Psoas muscle (tissue), 8 donors: ENCODE measurements around the gene PLCXD1. TPM values are rescaled to one million over a fixed set of nuclear protein-coding genes. Genes with fewer than 3 reads are reported as not detected.
A peak's percentile ranks its signal among the peaks of the same experiment; 100 is the strongest.

Experiments
- ATAC-seq, 4 donors: fragments of 200-7000 bp; cut with Tn5 transposase; one replicate each; pipeline ENCODE4 v1.9.1; 2020; ENCODE audit warnings: moderate library complexity in 3 of 4, mild to moderate bottlenecking in 2 of 4
- DNase-seq, 2 donors: peaks; one replicate each; pipeline ENCODE4 v3.0.0-alpha.2; 2020
- H3K27ac ChIP-seq: fragments of 200-600 bp; one replicate; pipeline ENCODE4 v1.8.0; 2022
- H3K27me3 ChIP-seq, 3 donors: fragments of 200-600 bp in 1 of 3; one replicate each; pipeline versions ENCODE4 v1.6.1 to v1.8.0; 2013 to 2022; ENCODE audit warnings: low read length in 2 of 3, mild to moderate bottlenecking in 2 of 3, moderate library complexity in 1 of 3; ENCODE audit not compliant: insufficient read depth in 3 of 3
- H3K36me3 ChIP-seq, 2 donors: fragments of 200-600 bp in 1 of 2; one replicate each; pipeline versions ENCODE4 v1.6.1 to v1.8.0; 2013 to 2022; ENCODE audit warnings: low read depth in 1 of 2, mild to moderate bottlenecking in 1 of 2, moderate library complexity in 1 of 2; ENCODE audit not compliant: insufficient read depth in 1 of 2
- H3K4me1 ChIP-seq: fragments of 200-600 bp; one replicate; pipeline ENCODE4 v1.8.0; 2022
- H3K4me3 ChIP-seq: fragments of 200-600 bp; one replicate; pipeline ENCODE4 v1.8.0; 2022; ENCODE audit warnings: mild to moderate bottlenecking
- H3K9me3 ChIP-seq: fragments of 200-600 bp; one replicate; pipeline ENCODE4 v1.8.0; 2022
- WGBS, 3 donors: extraction: QIAGEN DNeasy Blood & Tissue Kit; methylation state at CpG; one replicate each; pipeline versions ENCODE4 v1.1.6 to v1.1.7; 2013; 5-methylcytosine and 5-hydroxymethylcytosine counted together
- intact Hi-C, 2 donors: fragments of 100-400 bp; cut with DNase I; formaldehyde crosslinking; loops; one replicate each; pipeline versions ENCODE4 v1.11.0 to v1.14.2; 2022
- polyA plus RNA-seq, 3 donors: library from polyadenylated mRNA; stranded (reverse); fragments of 200-250 nt; gene quantifications; one replicate each; pipeline ENCODE4 v1.2.3, GENCODE V29; 2013
- total RNA-seq, 4 donors: library from RNA; stranded (reverse); fragmentation: NEBNext Ultra II Directional in 2 of 4; extraction: Animal tissue kit (Norgen Biotek cat#: 25700) in 2 of 4; gene quantifications; one replicate each; pipeline versions ENCODE4 v1.2.1 to v1.2.4, GENCODE V29; 2021 to 2023
- TF ChIP-seq, protein P1 (sequence below): fragments of 200-600 bp; IDR thresholded peaks from one replicate; pipeline ENCODE4 v1.8.0; 2022; ENCODE audit warnings: antibody characterized with exemption
- donor health status: healthy with polysubstance abuse.
- donor health status: DM: no; HTN: no; CAD: no; lungs with moderate emphysema.
- donor health status: Bipolar disorder and iron deficiency.
- donor health status: healthy.
- donor health status: DM: yes; HTN: yes; CAD: no.
- donor health status: DM: no; HTN: no; CAD: no.
- donor health status: DM: no; HTN: no; CAD: no.
- donor health status: DM: yes; HTN: yes; CAD: no.

PLCXD1 gene
- total and polyA plus RNA-seq, 7 donors = 0.89 to 16.3 (median 2.3) TPM

DNA sequence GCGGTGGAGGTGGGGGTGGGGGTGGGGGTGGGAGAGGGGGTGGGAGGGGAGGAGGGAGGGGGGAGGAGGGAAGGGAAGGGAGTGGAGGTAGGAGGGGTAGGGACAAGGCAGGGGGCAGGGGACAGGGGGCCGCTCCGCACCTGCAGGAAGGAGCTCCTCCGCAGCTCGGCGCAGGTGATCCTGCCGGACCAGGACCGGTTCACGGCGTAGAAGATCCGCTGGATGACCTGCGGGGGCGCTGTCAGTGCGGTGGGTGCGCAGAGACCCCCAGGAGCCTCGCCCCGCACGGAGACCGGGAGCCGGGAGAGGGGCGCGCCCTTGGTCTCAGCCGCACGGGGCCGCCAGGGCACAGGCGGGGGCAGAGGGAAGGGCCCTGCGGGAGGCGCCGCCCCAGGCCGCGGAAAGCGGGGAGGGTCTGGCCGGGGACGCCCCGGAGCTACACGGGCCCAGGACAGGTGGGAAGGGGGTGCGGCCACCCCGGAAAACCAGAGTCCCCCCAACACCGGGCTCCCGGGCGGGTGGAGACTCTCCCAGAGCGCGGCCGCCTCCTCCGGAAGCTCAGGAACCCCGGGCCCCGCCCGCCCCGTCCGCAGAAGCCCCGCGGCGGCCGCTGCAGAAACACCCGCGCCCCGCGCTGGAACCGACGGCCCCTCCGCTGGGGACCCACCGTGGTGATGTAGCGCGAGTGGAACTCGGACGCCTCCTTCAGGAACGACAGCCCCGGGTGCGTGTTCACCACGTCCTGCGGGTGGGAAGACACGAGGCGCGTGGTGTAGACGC lies 65.0 kb downstream of the PLCXD1 start:
- Histone ChIP-seq H3K27me3 (no peaks in the 10 kb centered on the region), H3K27ac (no peak overlapping the region), H3K36me3 (peaks cover 0 to 18% of the 10 kb centered on the region in 2 donors), H3K9me3 (no peaks in the 10 kb centered on the region), H3K4me1 (peaks cover 8% of the 10 kb centered on the region), H3K4me3 (no peak overlapping the region)
- 95 to 96% (median 95%) methylated on average over 52 to 74 of the region's 75 CpGs for WGBS, 3 donors
- intact Hi-C loops = no loop called here
- no peak for ATAC-seq
- TF ChIP-seq, protein P1, sequence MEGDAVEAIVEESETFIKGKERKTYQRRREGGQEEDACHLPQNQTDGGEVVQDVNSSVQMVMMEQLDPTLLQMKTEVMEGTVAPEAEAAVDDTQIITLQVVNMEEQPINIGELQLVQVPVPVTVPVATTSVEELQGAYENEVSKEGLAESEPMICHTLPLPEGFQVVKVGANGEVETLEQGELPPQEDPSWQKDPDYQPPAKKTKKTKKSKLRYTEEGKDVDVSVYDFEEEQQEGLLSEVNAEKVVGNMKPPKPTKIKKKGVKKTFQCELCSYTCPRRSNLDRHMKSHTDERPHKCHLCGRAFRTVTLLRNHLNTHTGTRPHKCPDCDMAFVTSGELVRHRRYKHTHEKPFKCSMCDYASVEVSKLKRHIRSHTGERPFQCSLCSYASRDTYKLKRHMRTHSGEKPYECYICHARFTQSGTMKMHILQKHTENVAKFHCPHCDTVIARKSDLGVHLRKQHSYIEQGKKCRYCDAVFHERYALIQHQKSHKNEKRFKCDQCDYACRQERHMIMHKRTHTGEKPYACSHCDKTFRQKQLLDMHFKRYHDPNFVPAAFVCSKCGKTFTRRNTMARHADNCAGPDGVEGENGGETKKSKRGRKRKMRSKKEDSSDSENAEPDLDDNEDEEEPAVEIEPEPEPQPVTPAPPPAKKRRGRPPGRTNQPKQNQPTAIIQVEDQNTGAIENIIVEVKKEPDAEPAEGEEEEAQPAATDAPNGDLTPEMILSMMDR = no peak
- DNase-seq = peak in 1 of 2 donors; percentile 47

DNA sequence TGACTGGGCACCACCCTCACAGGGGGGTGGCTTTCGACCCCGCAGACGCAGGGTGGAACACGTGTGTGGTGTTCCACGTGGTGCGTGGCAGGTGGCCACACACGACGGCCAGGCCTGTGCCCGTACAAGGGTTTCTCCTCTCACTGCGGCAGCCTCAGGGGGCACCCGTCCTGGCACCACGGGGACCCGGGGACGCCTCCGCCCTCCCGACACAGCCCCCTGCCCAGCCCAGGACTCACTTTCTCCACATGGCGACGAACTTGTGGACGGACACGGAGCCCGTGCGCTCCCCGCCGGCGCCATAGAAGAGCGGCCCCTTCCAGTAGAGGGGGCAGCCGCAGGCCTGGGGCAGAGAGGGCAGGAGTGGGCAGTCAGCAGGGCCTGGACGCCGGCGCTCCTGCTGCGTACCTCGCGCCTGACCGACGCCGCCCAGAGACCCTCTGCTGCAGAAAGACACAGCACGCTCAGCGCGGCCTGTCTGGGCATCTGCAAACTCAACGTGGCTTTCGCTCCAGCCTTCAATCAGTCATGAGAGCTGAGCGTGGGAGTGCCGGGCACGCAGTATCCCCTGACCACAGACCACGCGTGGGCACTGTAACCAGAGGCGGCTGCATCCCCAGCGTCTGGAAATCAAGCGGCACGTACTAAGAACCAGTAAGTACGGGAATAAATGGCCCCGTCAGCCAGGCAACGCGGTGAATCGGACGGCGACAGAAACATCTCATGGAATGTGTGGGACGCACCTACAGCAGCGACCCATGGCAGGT lies 66.4 kb downstream of the PLCXD1 start:
- DNase-seq (peak in 1 of 2 donors; percentile 46), ATAC-seq (no peak)
- no peaks in the 10 kb centered on the region for H3K9me3 ChIP-seq
- H3K4me3 ChIP-seq = no peak overlapping the region
- no peaks in the 10 kb centered on the region for H3K27me3 ChIP-seq
- no peak overlapping the region for H3K27ac ChIP-seq
- TF ChIP-seq, protein P1 = no peak
- H3K36me3 ChIP-seq = peaks cover 0 to 18% of the 10 kb centered on the region in 2 donors
- intact Hi-C loops = no loop called here
- peaks cover 9% of the 10 kb centered on the region for H3K4me1 ChIP-seq
- 96 to 97% (median 97%) methylated on average over 54 to 59 of the region's 59 CpGs for WGBS, 3 donors

DNA sequence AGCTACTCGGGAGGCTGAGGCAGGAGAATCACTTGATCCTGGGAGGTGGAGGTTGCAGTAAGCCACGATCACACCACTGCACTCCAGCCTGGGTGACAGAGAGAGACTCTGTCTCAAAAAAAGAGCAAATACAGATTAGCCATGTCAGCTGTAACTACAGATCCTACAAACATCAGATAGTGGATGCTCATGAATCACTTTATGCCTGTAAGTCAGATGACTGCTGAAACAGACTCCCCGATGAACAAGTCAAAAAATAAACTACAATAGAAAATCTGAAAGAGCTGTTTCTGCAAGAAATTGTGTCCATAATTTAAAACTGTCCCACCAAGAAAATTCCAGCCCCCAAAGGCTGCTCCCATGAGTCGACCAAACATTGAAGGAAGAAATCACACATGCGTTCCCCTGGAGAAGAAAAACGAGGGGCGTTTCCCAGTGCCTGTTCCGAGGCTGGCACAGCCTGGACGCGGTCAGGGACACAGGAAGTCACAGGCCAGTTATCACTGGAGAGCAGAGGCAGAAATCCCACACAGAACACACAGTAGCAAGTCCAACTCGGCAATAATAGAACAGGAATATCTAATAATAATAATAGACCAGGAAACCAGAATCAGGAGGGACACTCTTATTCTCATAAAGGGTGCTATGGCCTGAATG lies 67.4 kb downstream of the PLCXD1 start:
- TF ChIP-seq, protein P1 = no peak
- no peaks in the 10 kb centered on the region for H3K27me3 ChIP-seq
- H3K4me3 ChIP-seq = no peak overlapping the region
- ATAC-seq = no peak
- intact Hi-C loops = no loop called here
- H3K36me3 ChIP-seq = peaks cover 0 to 18% of the 10 kb centered on the region in 2 donors
- WGBS, 3 donors = 61 to 78% (median 75%) methylated on average over 11 of the region's 11 CpGs
- peak in 1 of 2 donors; percentile 23 for DNase-seq
- peaks cover 9% of the 10 kb centered on the region for H3K4me1 ChIP-seq
- peak overlapping the region; percentile 53 for H3K27ac ChIP-seq
- H3K9me3 ChIP-seq = no peaks in the 10 kb centered on the region

DNA sequence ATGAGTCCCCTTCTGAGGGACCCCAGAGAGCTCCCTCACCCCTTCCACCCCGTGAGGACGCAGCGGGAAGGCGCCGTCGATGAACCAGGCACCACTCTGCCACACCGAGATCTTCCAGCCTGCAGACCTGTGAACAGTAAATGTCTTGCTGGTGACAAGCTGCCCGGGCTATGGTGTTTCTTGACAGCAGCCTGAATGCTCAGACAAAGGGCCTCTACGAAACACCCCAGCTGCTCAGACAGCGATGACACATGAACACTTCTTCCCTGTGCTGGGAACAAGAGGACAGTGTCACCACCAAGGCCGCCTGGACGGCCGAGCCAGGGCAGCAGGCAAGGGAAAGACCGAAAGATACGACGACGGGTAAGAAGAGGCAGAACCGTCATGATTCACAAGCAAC lies 68.0 kb downstream of the PLCXD1 start:
- peak in 1 of 2 donors; percentile 52 for DNase-seq
- WGBS, 3 donors = 83 to 85% (median 83%) methylated on average over 18 of the region's 18 CpGs
- Histone ChIP-seq H3K4me3 (no peak overlapping the region), H3K27me3 (no peaks in the 10 kb centered on the region), H3K4me1 (peaks cover 9% of the 10 kb centered on the region), H3K27ac (peak overlapping the region; percentile 53), H3K9me3 (no peaks in the 10 kb centered on the region), H3K36me3 (peaks cover 0 to 18% of the 10 kb centered on the region in 2 donors)
- intact Hi-C loops = no loop called here
- TF ChIP-seq, protein P1 = no peak
- peak; percentile 41 to 54 (median 44) for ATAC-seq
